Measurements from ENCODE around the gene SUV39H2. TPM values are rescaled to one million over a fixed set of nuclear protein-coding genes. Genes with fewer than 3 reads are reported as not detected.

Gene SUV39H2
- total and polyA plus RNA-seq, 4 donors, result 2.6 to 7.7 (median 5.4) TPM

DNA sequence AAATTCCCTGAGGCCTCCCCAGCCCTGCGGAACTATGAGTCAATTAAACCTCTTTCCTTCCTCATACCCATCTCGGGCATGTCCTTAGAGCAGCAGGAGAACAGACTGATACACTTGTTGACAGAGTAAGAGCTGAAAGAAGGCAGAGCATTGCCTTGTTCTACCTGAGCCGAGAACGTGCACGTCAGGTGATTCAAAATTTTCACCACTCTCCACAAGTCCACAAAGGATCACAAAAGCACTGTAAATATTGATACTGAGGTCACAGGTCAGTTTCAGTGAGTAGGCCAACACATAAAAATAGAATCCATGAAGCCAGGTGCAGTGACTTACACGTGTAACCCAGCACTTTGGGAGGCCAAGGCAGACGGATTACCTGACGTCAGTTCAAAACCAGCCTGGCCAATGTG lies 47.4 kb downstream of the SUV39H2 start:
- Histone ChIP-seq H3K4me1 (ENCODE audit: control insufficient read depth in 5 of 5, insufficient read depth in 5 of 5, low read length in 5 of 5) (no peaks in the 10 kb centered on the region), H3K27ac (ENCODE audit: low read depth in 1 of 2, low read length in 1 of 2) (no peak overlapping the region), H3K9me3 (ENCODE audit: control insufficient read depth in 4 of 4, insufficient read depth in 3 of 4, low read length in 3 of 4) (no peaks in the 10 kb centered on the region), H3K36me3 (ENCODE audit: control insufficient read depth in 4 of 4, insufficient read depth in 4 of 4, low read length in 4 of 4) (peaks cover 36 to 52% (median 41%) of the 10 kb centered on the region in 4 donors), H3K9ac (ENCODE audit: insufficient read depth in 1 of 2, low read length in 2 of 2) (no peak overlapping the region), H3K27me3 (ENCODE audit: control insufficient read depth in 3 of 3, insufficient read depth in 3 of 3, low read length in 2 of 3) (no peaks in the 10 kb centered on the region), H3K4me3 (no peak overlapping the region)
- WGBS, 2 donors, result 88 to 89% methylated on average over 8 of the region's 8 CpGs
- DNase-seq, result peak in 1 of 3 donors; percentile 19
- TF ChIP-seq, protein P1, sequence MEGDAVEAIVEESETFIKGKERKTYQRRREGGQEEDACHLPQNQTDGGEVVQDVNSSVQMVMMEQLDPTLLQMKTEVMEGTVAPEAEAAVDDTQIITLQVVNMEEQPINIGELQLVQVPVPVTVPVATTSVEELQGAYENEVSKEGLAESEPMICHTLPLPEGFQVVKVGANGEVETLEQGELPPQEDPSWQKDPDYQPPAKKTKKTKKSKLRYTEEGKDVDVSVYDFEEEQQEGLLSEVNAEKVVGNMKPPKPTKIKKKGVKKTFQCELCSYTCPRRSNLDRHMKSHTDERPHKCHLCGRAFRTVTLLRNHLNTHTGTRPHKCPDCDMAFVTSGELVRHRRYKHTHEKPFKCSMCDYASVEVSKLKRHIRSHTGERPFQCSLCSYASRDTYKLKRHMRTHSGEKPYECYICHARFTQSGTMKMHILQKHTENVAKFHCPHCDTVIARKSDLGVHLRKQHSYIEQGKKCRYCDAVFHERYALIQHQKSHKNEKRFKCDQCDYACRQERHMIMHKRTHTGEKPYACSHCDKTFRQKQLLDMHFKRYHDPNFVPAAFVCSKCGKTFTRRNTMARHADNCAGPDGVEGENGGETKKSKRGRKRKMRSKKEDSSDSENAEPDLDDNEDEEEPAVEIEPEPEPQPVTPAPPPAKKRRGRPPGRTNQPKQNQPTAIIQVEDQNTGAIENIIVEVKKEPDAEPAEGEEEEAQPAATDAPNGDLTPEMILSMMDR (IDR thresholded peaks at IDR 0.05; ENCODE audit: control extremely low read depth, extremely low read depth), result no peak
- no peak for ATAC-seq (ENCODE audit: insufficient read depth, low FRiP score)

DNA sequence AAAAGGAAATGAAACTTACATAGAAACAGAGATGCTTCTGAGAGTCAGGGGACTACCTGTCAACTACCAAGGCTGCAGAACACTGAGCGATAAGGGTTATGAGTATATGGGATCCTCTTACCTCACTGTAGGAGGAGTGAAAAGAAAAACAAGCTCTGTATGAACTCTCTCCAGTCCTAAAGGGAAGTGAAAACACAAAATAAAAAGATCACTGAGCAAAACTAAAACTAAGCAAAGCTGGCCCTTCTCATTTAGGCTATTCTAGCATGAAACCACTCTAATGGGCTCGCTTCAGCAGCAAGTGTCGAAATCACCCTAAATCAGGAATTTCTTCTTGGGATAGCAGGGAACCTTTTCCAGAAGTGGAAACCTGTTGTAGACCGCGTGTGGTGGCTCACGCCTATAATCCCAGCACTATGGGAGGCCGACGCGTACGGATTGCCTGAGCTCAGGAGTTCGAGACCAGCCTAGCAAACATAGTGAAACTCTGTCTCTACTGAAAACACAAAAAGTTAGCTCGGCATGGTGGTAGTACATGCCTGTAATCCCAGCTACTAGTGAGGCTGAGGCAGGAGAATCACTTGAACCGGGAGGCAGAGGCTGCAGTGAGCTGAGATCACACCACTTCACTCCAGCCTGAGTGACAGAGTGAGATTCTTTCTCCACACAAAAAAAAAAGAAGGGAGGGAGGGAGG lies 48.2 kb downstream of the SUV39H2 start:
- peaks cover 32 to 48% (median 37%) of the 10 kb centered on the region in 4 donors for H3K36me3 ChIP-seq (ENCODE audit: control insufficient read depth in 4 of 4, insufficient read depth in 4 of 4, low read length in 4 of 4)
- no peaks in the 10 kb centered on the region for H3K4me1 ChIP-seq (ENCODE audit: control insufficient read depth in 5 of 5, insufficient read depth in 5 of 5, low read length in 5 of 5)
- DNase-seq (no peak), ATAC-seq (ENCODE audit: insufficient read depth, low FRiP score) (no peak)
- H3K9ac ChIP-seq (ENCODE audit: insufficient read depth in 1 of 2, low read length in 2 of 2), result no peak overlapping the region
- H3K4me3 ChIP-seq, result no peak overlapping the region
- WGBS, 2 donors, result 93 to 94% methylated on average over 13 of the region's 13 CpGs
- H3K27ac ChIP-seq (ENCODE audit: low read depth in 1 of 2, low read length in 1 of 2), result no peak overlapping the region
- TF ChIP-seq, protein P1 (IDR thresholded peaks at IDR 0.05; ENCODE audit: control extremely low read depth, extremely low read depth), result no peak
- no peaks in the 10 kb centered on the region for H3K9me3 ChIP-seq (ENCODE audit: control insufficient read depth in 4 of 4, insufficient read depth in 3 of 4, low read length in 3 of 4)
- H3K27me3 ChIP-seq (ENCODE audit: control insufficient read depth in 3 of 3, insufficient read depth in 3 of 3, low read length in 2 of 3), result no peaks in the 10 kb centered on the region

DNA sequence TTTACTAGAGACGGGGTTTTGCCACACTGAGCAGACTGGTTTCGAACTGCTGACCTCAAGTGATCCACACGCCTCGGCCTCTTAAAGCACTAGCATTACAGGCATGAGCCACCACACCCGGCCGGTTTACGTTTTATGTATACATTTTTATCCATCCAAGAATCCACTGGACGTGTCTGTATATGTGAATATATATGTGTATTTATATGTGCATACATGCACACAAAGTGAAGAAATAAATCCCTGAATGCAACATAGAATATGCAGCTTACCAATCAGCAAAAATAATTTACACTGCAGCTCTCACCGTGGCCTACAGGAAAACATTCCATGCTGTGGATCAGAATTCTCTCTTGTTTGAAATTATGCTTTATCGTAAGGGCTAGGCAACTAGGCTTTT lies 51.9 kb downstream of the SUV39H2 start:
- Histone ChIP-seq H3K27ac (ENCODE audit: low read depth in 1 of 2, low read length in 1 of 2) (no peak overlapping the region), H3K36me3 (ENCODE audit: control insufficient read depth in 4 of 4, insufficient read depth in 4 of 4, low read length in 4 of 4) (peaks cover 26 to 46% (median 40%) of the 10 kb centered on the region in 4 donors), H3K9ac (ENCODE audit: insufficient read depth in 1 of 2, low read length in 2 of 2) (no peak overlapping the region), H3K27me3 (ENCODE audit: control insufficient read depth in 3 of 3, insufficient read depth in 3 of 3, low read length in 2 of 3) (no peaks in the 10 kb centered on the region), H3K9me3 (ENCODE audit: control insufficient read depth in 4 of 4, insufficient read depth in 3 of 4, low read length in 3 of 4) (no peaks in the 10 kb centered on the region), H3K4me3 (no peak overlapping the region), H3K4me1 (ENCODE audit: control insufficient read depth in 5 of 5, insufficient read depth in 5 of 5, low read length in 5 of 5) (no peaks in the 10 kb centered on the region)
- WGBS, 2 donors, result 96 to 97% methylated on average over 10 of the region's 10 CpGs
- DNase-seq, result no peak
- no peak for ATAC-seq (ENCODE audit: insufficient read depth, low FRiP score)
- TF ChIP-seq, protein P1 (IDR thresholded peaks at IDR 0.05; ENCODE audit: control extremely low read depth, extremely low read depth), result no peak

Measured in lung (tissue), 12 donors.